HepG2 (cell line): ENCODE data around the gene DENND2A. TPM values are rescaled to one million over a fixed set of nuclear protein-coding genes. Genes with fewer than 3 reads are reported as not detected.

Source experiments
- ATF4 ChIP-seq, 2 experiments: fragments of 450-650 bp in 1 of 2; sonication (generic) in 1 of 2; formaldehyde crosslinking; IDR thresholded peaks; 2 replicates each; pipeline versions ENCODE4 v1.5.0 to v1.8.0; 2020 to 2022; ENCODE audit warnings: mild to moderate bottlenecking in 1 of 2, missing genetic modification reagents in 1 of 2
- BORCS8-MEF2B ChIP-seq: sonication (generic); formaldehyde crosslinking; IDR thresholded peaks from 2 replicates; pipeline ENCODE4 v1.8.0; 2022; ENCODE audit warnings: mild to moderate bottlenecking, missing genetic modification reagents
- DMAP1 ChIP-seq: IDR thresholded peaks from 2 replicates; pipeline ENCODE4 v1.6.1; 2016
- ERF ChIP-seq: IDR thresholded peaks from 2 replicates; pipeline ENCODE4 v1.6.1; 2018; ENCODE audit warnings: missing biosample characterization, missing genetic modification reagents
- FOXJ3 ChIP-seq: sonication (generic); formaldehyde crosslinking; IDR thresholded peaks from 2 replicates; pipeline ENCODE4 v1.4.0; 2020; ENCODE audit warnings: missing genetic modification reagents, mild to moderate bottlenecking, borderline replicate concordance
- GFI1 ChIP-seq: sonication (generic); formaldehyde crosslinking; IDR thresholded peaks from 2 replicates; pipeline ENCODE4 v1.5.0; 2020; ENCODE audit warnings: missing genetic modification reagents, mild to moderate bottlenecking, borderline replicate concordance
- HMG20A ChIP-seq: IDR thresholded peaks from 2 replicates; pipeline ENCODE4 v1.6.1; 2016; ENCODE audit warnings: borderline replicate concordance
- HNF4A ChIP-seq: sonication (generic); formaldehyde crosslinking; IDR thresholded peaks from 2 replicates; pipeline ENCODE4 v1.4.0; 2020; ENCODE audit warnings: missing genetic modification reagents
- JUND ChIP-seq: sonication (generic); formaldehyde crosslinking; IDR thresholded peaks from 2 replicates; pipeline ENCODE4 v1.8.0; 2022; ENCODE audit warnings: mild to moderate bottlenecking, missing genetic modification reagents
- LCORL ChIP-seq, 2 experiments: fragments of 450-650 bp in 1 of 2; sonication (generic) in 1 of 2; formaldehyde crosslinking in 1 of 2; IDR thresholded peaks; 2 replicates each; pipeline versions ENCODE4 v1.5.0 to v1.6.1; 2017 to 2020; ENCODE audit warnings: antibody characterized with exemption in 1 of 2, missing genetic modification reagents in 1 of 2
- NCOR1 ChIP-seq: fragments of 200-600 bp; sonication (generic); IDR thresholded peaks from 2 replicates; pipeline ENCODE4 v1.7.0; 2017; ENCODE audit warnings: antibody characterized with exemption, low read length, borderline replicate concordance
- PBX3 ChIP-seq: sonication (generic); formaldehyde crosslinking; IDR thresholded peaks from 2 replicates; pipeline ENCODE4 v1.8.1; 2023; ENCODE audit warnings: missing genetic modification reagents, inconsistent platforms, borderline replicate concordance
- PHF21A ChIP-seq: sonication (generic); formaldehyde crosslinking; IDR thresholded peaks from 2 replicates; pipeline ENCODE4 v1.5.0; 2020; ENCODE audit warnings: mild to moderate bottlenecking, missing genetic modification reagents
- POLR2A ChIP-seq, 2 experiments: IDR thresholded peaks; 2 replicates each; pipeline ENCODE4 v1.6.1; 2011; ENCODE audit warnings: low read depth in 2 of 2, low read length in 2 of 2, mild to moderate bottlenecking in 1 of 2, moderate library complexity in 1 of 2; ENCODE audit not compliant: insufficient read depth in 1 of 2
- PRMT3 ChIP-seq: sonication (generic); formaldehyde crosslinking; IDR thresholded peaks from 2 replicates; pipeline ENCODE4 v1.8.1; 2022; ENCODE audit warnings: low read depth, mild to moderate bottlenecking, moderate library complexity, missing genetic modification reagents, borderline replicate concordance
- ZNF724P ChIP-seq: sonication (generic); formaldehyde crosslinking; IDR thresholded peaks from 2 replicates; pipeline ENCODE4 v1.8.0; 2022; ENCODE audit warnings: missing genetic modification reagents, borderline replicate concordance
- ZNF775 ChIP-seq: sonication (generic); formaldehyde crosslinking; IDR thresholded peaks from 2 replicates; pipeline ENCODE4 v1.4.0; 2020; ENCODE audit warnings: missing genetic modification reagents, mild to moderate bottlenecking, moderate library complexity, borderline replicate concordance
- ZNF788 ChIP-seq: sonication (generic); formaldehyde crosslinking; IDR thresholded peaks from 2 replicates; pipeline ENCODE4 v1.5.0; 2020; ENCODE audit warnings: mild to moderate bottlenecking, missing genetic modification reagents, borderline replicate concordance
- polyA plus RNA-seq, 8 experiments: library from polyadenylated mRNA; depleted of rRNA in 3 of 8; stranded (reverse) in 7 of 8; unstranded in 1 of 8; fragments of >200 nt; fragmentation: Illumina TruSeq in 4 of 8; extraction: Trizol in 4 of 8; gene quantifications; 2 replicates each; pipeline versions ENCODE4 v1.2.1 to v1.2.3, GENCODE V29; 2011 to 2016; ENCODE audit warnings: low read depth in 4 of 8, missing spikeins in 1 of 8, mixed read lengths in 1 of 8; ENCODE audit not compliant: insufficient read depth in 1 of 8
- total RNA-seq, 5 experiments: library from RNA; depleted of rRNA; stranded (reverse); fragments of >200 nt; fragmentation: Illumina TruSeq; extraction: Trizol; gene quantifications; 2 replicates each; pipeline ENCODE4 v1.2.3, GENCODE V29; 2016; ENCODE audit warnings: low read depth in 1 of 5
- TF ChIP-seq, protein P1 (sequence below): sonication (generic); formaldehyde crosslinking; IDR thresholded peaks from 2 replicates; pipeline ENCODE4 v1.4.0; 2020; ENCODE audit warnings: missing genetic modification reagents
- TF ChIP-seq, protein P2 (sequence below): IDR thresholded peaks from 2 replicates; pipeline ENCODE4 v1.6.1; 2018; ENCODE audit warnings: missing genetic modification reagents, mild to moderate bottlenecking, missing compliant biosample characterization
- TF ChIP-seq, protein P3 (sequence below): sonication (generic); formaldehyde crosslinking; IDR thresholded peaks from 2 replicates; pipeline ENCODE4 v1.4.0; 2020; ENCODE audit warnings: missing genetic modification reagents, mild to moderate bottlenecking, borderline replicate concordance

DENND2A gene
- total and polyA plus RNA-seq, 2 of the 13 experiments (the other 11 are each of a cell fraction or from before 2014, with no cell fraction given), result not detected

DNA sequence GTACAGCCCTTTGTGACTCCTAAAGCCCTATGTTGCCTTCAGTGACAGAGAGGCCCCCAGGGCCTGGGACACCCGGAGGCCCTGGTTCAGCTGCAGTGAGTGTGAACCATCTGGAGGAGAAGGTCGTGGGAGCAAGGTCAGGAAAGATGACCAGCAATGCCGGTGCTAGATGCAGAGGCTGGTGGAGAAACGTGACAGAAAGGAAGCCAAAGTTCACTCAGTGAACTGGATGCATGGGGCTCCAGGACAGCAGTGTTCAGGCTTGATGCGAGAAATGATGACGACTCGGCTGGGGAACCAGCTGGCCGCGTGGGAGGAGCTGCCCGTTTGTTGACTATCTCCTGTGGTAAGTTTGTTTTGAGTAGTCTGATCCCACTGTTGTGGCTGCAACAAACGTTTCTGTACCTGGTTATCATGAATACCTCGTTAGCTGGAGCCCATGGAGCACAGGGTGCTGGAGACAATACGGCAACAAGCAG, 107.2 kb downstream of the DENND2A start (continued):
- TF ChIP-seq, protein P1, sequence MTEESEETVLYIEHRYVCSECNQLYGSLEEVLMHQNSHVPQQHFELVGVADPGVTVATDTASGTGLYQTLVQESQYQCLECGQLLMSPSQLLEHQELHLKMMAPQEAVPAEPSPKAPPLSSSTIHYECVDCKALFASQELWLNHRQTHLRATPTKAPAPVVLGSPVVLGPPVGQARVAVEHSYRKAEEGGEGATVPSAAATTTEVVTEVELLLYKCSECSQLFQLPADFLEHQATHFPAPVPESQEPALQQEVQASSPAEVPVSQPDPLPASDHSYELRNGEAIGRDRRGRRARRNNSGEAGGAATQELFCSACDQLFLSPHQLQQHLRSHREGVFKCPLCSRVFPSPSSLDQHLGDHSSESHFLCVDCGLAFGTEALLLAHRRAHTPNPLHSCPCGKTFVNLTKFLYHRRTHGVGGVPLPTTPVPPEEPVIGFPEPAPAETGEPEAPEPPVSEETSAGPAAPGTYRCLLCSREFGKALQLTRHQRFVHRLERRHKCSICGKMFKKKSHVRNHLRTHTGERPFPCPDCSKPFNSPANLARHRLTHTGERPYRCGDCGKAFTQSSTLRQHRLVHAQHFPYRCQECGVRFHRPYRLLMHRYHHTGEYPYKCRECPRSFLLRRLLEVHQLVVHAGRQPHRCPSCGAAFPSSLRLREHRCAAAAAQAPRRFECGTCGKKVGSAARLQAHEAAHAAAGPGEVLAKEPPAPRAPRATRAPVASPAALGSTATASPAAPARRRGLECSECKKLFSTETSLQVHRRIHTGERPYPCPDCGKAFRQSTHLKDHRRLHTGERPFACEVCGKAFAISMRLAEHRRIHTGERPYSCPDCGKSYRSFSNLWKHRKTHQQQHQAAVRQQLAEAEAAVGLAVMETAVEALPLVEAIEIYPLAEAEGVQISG (CRISPR knock-in tag), result peak; percentile 38; the same call in 1 of the 2 replicates
- TF ChIP-seq HMG20A (peak; percentile 56; the same call in 1 of the 2 replicates), POLR2A (IDR thresholded peaks at IDR 0.05; ENCODE audit: insufficient read depth in 1 of 2, low read depth in 2 of 2, low read length in 2 of 2) (no peak), PHF21A (CRISPR knock-in tag) (peak; percentile 30; the same call in 1 of the 2 replicates), ZNF788 (peak; percentile 36; the same call in 1 of the 2 replicates), DMAP1 (CRISPR knock-in tag) (peak; percentile 32; the same call in 1 of the 2 replicates), BORCS8-MEF2B (CRISPR knock-in tag) (no peak), GFI1 (CRISPR knock-in tag) (no peak), LCORL (IDR thresholded peaks at IDR 0.05) (no peak), LCORL (CRISPR knock-in tag; IDR thresholded peaks at IDR 0.05) (peak; percentile 80), ZNF775 (CRISPR knock-in tag) (no peak), ERF (0 out of 2 replicates have a peak, but pooled peaks have one; percentile 27), NCOR1 (peak; percentile 22; the same call in 1 of the 2 replicates), FOXJ3 (CRISPR knock-in tag) (peak; percentile 39; the same call in 1 of the 2 replicates), ZNF724P (CRISPR knock-in tag) (no peak), PBX3 (CRISPR knock-in tag) (no peak), HNF4A (peak; percentile 77), ATF4 (CRISPR knock-in tag; IDR thresholded peaks at IDR 0.05) (no peak), JUND (CRISPR knock-in tag) (no peak), PRMT3 (CRISPR knock-in tag) (no peak)
- TF ChIP-seq, protein P2, sequence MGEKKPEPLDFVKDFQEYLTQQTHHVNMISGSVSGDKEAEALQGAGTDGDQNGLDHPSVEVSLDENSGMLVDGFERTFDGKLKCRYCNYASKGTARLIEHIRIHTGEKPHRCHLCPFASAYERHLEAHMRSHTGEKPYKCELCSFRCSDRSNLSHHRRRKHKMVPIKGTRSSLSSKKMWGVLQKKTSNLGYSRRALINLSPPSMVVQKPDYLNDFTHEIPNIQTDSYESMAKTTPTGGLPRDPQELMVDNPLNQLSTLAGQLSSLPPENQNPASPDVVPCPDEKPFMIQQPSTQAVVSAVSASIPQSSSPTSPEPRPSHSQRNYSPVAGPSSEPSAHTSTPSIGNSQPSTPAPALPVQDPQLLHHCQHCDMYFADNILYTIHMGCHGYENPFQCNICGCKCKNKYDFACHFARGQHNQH (CRISPR knock-in tag), result peak; percentile 30; the same call in 1 of the 2 replicates
- TF ChIP-seq, protein P3, sequence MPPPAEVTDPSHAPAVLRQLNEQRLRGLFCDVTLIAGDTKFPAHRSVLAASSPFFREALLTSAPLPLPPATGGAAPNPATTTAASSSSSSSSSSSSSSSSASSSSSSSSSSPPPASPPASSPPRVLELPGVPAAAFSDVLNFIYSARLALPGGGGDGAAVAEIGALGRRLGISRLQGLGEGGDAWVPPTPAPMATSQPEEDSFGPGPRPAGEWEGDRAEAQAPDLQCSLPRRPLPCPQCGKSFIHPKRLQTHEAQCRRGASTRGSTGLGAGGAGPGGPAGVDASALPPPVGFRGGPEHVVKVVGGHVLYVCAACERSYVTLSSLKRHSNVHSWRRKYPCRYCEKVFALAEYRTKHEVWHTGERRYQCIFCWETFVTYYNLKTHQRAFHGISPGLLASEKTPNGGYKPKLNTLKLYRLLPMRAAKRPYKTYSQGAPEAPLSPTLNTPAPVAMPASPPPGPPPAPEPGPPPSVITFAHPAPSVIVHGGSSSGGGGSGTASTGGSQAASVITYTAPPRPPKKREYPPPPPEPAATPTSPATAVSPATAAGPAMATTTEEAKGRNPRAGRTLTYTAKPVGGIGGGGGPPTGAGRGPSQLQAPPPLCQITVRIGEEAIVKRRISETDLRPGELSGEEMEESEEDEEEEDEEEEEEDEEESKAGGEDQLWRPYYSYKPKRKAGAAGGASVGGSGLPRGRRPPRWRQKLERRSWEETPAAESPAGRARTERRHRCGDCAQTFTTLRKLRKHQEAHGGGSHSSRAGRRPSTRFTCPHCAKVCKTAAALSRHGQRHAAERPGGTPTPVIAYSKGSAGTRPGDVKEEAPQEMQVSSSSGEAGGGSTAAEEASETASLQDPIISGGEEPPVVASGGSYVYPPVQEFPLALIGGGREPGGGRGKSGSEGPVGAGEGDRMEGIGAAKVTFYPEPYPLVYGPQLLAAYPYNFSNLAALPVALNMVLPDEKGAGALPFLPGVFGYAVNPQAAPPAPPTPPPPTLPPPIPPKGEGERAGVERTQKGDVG (CRISPR knock-in tag), result no peak
